Right lobe of liver (tissue), 4 donors: ENCODE measurements around the gene SHISA9.

Experiments
- CTCF ChIP-seq, 4 donors: fragments of 200-600 bp in 3 of 4; fragments of 450-650 bp in 1 of 4; IDR thresholded peaks; one replicate each; pipeline versions ENCODE4 v1.5.1 to v1.8.0; 2016 to 2022; ENCODE audit warnings: antibody characterized with exemption in 4 of 4, mild to moderate bottlenecking in 2 of 4
- POLR2A ChIP-seq: fragments of 450-650 bp; IDR thresholded peaks from one replicate; pipeline ENCODE4 v1.6.1; 2017; ENCODE audit warnings: antibody characterized with exemption, mild to moderate bottlenecking
- donor health status: DM: no; HTN: no; CAD: no.
- donor health status: DM: no; HTN: no; CAD: no.
- donor health status: DM: no; HTN: yes; CAD: no.

GRCh38 chr16:13193721-13194120, 292.3 kb downstream of the SHISA9 start:
- TF ChIP-seq CTCF (IDR thresholded peaks at IDR 0.05) (no peak), POLR2A (no peak)
